Glomerular endothelial cell (primary cell): ENCODE data around the gene NRXN2. TPM values are rescaled to one million over a fixed set of nuclear protein-coding genes. Genes with fewer than 3 reads are reported as not detected.

Experiments used
- DNase-seq: peaks from one replicate; pipeline ENCODE4 v3.0.0-alpha.2; 2011; ENCODE audit warnings: low read depth, low spot score; ENCODE audit errors: extremely low read depth
- total RNA-seq: library from RNA; depleted of rRNA; stranded (reverse); fragments of >200 nt; gene quantifications from 2 replicates; pipeline ENCODE4 v1.2.3, GENCODE V29; 2015

NRXN2 gene
- total RNA-seq, 1 donor from 2014 or later, result not detected

- DNase-seq, result no peak
These were observed 36.2 kb upstream of the NRXN2 start for GRCh38 chr11:64759131-64759721.

- DNase-seq, result no peak
These were observed 35.5 kb upstream of the NRXN2 start for GRCh38 chr11:64758330-64759079.

GRCh38 chr11:64757549-64758329 lies 34.7 kb upstream of the NRXN2 start:
- DNase-seq, result no peak

- no peak for DNase-seq
These were observed 32.8 kb upstream of the NRXN2 start for GRCh38 chr11:64755681-64756361.

- DNase-seq, result no peak
These were observed 32.1 kb upstream of the NRXN2 start for GRCh38 chr11:64754919-64755662.

- DNase-seq, result no peak
These were observed 31.3 kb upstream of the NRXN2 start for GRCh38 chr11:64754124-64754918.

GRCh38 chr11:64753380-64754123 lies 30.6 kb upstream of the NRXN2 start:
- DNase-seq, result no peak

GRCh38 chr11:64753019-64753379 lies 30.0 kb upstream of the NRXN2 start:
- DNase-seq, result no peak

GRCh38 chr11:64752175-64752970 lies 29.4 kb upstream of the NRXN2 start:
- no peak for DNase-seq

GRCh38 chr11:64751580-64751979 lies 28.6 kb upstream of the NRXN2 start:
- no peak for DNase-seq

- no peak for DNase-seq
These were observed 28.1 kb upstream of the NRXN2 start for GRCh38 chr11:64751136-64751535.

GRCh38 chr11:64750361-64751054 lies 27.5 kb upstream of the NRXN2 start:
- no peak for DNase-seq

GRCh38 chr11:64747961-64748665 lies 25.1 kb upstream of the NRXN2 start:
- DNase-seq, result no peak

- DNase-seq, result no peak
These were observed 23.5 kb upstream of the NRXN2 start for GRCh38 chr11:64746486-64746885.

GRCh38 chr11:64745521-64746328 lies 22.7 kb upstream of the NRXN2 start:
- DNase-seq, result no peak

- no peak for DNase-seq
These were observed 22.2 kb upstream of the NRXN2 start for GRCh38 chr11:64745189-64745520.
